GM19468 (cell line): Measurements from ENCODE around the gene ZNF83.
"Not testable (repeated sequence)": the region's sequence is repeated elsewhere in the genome, so short reads cannot be mapped to it uniquely, and the experiment has no call there.

Experiments used
- ATAC-seq: cut with Tn5 transposase; IDR thresholded peaks from one replicate; pipeline ENCODE4 v1.9.1; 2021; ENCODE audit warnings: mild to moderate bottlenecking, moderate library complexity, moderate number of reproducible peaks; ENCODE audit not compliant: unreplicated experiment; ENCODE audit errors: extremely low read depth

Gene ZNF83

DNA sequence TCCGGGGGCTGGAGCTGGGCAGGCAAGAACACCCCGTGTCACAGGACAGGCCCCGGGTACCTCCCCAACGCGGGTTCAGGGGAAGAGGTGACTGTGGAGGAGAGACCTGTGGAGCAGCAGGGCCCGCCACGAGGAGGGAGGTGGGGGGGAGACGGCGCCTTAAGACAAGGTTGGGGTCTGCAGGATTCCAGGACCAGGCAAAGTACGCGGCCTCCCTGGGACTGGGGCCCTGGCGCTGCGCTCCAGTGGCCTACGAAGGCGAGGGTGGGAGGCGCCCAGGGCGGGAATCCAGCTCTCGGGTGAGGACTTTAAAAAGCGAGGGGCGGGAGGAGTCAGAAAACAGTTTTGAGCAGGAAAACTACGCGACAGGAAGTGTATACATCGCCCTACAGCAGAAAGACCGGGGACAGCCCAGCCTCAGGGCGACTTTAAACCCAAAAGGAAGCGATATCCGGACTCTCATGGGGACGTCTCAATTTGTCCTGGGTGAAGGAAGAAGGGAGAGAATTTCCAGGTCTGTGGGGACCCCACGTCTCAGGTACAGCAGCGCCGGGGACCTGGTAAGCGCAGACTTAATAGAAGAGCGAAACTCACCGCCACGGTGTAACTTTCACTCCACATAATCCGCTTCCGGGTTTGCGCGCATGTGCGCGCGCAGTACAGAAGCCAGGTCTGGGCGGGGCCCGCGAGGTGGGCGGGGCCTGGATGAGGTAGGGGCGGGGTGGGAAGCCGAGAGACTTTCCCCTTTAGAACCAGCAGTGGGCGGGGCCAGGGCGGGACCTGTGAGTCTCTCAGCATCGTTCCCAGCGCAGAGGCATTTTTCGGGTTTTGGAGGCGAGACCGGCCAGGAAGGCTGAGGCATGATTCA lies at the start of gene ZNF83:
TSS of gene ZNF83 (minus strand) at position 638 of the 868 bp plus-strand sequence.
- ATAC-seq: peak; percentile 67

DNA sequence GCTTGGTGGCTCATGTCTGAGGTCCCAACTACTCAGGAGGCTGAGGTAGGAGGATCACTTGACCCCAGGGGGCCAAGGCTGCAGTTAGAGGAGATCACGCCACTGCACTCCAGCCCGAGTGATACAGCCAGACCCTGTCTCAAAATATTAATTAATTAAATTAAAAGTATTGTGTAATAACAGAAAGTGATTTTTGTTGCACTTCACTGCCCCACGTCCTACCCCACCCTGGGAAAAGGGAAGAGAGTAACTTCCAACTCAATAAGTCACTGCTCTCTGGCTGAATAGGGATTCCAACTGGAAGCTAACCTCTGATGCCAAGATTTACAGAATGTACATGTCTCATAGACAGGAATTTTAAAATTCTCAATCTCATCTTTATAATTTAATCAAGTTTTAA lies 49.5 kb upstream of the ZNF83 start:
- no peak for ATAC-seq

DNA sequence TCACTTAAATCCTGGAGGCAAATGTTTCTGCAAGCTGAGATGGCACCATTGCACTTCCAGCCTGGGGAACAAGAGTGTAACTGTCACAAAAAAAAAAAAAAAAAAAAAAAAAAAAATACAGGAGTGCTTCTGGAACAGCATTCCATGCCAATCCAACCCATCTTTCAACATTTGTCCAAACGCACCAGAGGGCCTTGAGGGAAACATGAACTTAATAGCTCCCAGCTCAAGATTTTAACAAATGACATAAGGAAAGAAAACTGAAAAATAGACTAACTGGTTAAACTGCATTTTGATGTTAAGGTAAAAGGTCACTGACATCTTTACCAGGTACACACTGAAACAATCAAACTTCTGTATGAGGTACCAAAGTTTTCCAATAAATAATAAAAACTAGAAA lies 47.7 kb upstream of the ZNF83 start:
- no peak for ATAC-seq

- ATAC-seq: not testable (repeated sequence)
Measured at GRCh38 chr19:52681216-52681615, 43.1 kb upstream of the ZNF83 start.

- ATAC-seq: no peak
Measured at GRCh38 chr19:52679598-52679997, 41.4 kb upstream of the ZNF83 start.

- not testable (repeated sequence) for ATAC-seq
Measured at GRCh38 chr19:52675239-52675638, 37.1 kb upstream of the ZNF83 start.

DNA sequence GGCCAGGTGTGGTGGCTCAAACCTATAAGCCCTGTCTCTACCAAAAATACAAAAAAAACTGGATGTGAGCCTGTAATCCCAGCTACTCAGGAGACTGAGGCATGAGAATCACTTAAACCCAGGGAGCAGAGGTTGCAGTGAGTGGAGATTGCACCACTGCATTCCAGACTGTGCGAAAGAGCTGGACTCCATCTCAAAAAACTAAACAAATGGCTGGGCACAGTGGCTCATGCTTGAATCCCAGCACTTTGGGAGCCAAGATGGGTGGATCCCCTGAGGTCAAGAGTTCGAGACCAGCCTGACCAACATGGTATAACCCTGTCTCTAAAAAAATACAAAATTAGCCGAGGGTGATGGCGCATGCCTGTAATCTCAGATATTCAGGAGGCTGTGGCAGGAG lies 34.9 kb upstream of the ZNF83 start:
- ATAC-seq: no peak

DNA sequence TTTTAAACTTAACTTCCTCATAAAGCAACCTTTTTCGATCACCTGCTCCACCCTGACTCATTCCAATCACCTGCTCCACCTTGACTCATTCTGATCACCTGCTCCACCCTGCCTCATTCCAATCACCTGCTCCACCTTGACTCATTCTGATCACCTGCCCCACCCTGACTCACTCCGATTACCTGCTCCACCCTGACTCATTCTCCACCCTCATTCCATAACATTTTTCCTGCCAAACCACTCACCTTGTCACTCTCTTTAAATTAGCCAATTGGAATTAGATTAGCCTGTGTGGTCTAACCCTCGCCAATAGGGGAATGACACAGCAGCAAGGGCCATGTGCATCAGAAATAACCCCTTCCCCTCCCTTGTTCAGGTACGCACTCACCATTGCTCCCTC lies 31.9 kb upstream of the ZNF83 start:
- ATAC-seq: no peak

GRCh38 chr19:52669586-52669985 lies 31.4 kb upstream of the ZNF83 start:
- ATAC-seq: no peak

- ATAC-seq: no peak
Measured at GRCh38 chr19:52667972-52668371, 29.8 kb upstream of the ZNF83 start.

DNA sequence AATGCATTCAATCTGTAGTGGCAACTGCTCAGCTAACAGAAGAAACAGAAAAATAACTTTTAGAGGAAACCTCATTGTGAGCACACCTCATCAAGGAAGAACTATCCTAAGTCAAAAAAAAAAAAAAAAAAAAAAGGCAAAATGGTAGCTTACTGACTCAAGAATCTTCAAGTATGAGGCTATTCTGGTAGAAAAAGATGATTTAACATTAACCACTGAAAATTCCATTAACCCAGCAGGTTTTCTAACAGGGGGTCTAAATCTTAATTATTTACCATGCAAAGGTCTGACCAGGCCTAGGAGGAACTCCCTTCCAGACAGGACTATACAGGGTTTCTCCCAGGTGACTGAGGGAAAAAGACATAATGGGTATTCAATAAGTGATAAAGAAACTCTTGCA lies 28.4 kb upstream of the ZNF83 start:
- ATAC-seq: no peak

GRCh38 chr19:52665529-52665928 lies 27.4 kb upstream of the ZNF83 start:
- no peak for ATAC-seq

GRCh38 chr19:52665027-52665426 lies 26.9 kb upstream of the ZNF83 start:
- no peak for ATAC-seq

DNA sequence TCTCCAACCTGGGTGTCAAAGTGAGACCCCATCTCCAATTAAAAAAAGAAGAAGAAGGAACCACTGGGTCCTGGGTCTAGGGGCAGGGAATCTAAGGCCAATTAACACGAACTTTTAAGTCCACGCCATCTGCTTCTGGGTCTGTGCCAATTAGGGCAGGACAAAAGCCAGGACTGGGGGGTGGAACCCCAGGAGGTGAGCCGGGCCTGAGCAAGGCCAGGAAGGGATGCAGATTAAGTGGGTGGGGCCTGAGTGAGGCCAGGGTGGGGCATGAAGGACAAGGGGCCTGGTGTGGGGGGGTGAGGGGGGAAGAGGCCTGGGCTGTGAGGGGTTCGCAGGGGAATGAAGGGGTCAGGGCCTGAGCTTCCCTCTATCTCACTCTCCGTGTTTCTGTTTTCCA lies 26.3 kb upstream of the ZNF83 start:
- no peak for ATAC-seq

DNA sequence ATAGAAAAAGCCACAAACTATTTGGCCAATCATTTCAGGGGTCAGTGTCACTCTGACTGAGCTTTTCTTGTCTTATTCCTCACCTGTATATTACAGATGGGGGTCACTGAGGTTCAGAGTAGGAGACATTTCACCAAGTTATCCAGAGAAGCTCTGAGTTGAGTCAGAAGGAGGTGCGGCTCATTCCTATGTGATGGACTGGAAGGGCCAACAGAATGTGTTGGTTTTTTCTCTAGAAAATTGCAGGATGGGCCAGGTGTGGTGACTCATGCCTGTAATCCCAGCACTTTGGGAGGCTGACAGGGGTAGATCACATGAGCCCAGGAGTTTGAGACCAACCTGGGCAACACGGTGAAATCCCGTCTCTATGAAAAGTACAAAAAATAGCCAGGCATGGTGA lies 24.5 kb upstream of the ZNF83 start:
- no peak for ATAC-seq

DNA sequence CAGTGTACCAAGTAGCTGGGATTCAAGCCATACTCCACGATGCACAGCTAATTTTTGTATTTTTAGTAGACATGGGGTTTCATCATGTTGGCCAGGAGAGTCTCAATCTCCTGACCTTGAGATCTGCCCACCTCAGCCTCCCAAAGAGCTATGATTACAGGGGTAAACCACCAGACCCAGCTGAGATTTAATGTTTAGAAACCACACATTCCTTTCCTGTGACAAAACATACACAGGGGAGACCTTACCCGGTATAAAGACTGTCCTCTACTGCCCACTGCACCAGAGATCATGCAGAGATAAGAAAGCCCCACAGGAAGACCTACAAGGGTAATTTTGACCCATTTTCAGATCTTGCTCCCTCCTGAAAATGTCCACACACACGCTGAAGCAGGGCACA lies 22.8 kb upstream of the ZNF83 start:
- no peak for ATAC-seq

GRCh38 chr19:52659013-52659412 lies 20.9 kb upstream of the ZNF83 start:
- ATAC-seq: no peak

GRCh38 chr19:52658595-52658994 lies 20.4 kb upstream of the ZNF83 start:
- ATAC-seq: no peak

DNA sequence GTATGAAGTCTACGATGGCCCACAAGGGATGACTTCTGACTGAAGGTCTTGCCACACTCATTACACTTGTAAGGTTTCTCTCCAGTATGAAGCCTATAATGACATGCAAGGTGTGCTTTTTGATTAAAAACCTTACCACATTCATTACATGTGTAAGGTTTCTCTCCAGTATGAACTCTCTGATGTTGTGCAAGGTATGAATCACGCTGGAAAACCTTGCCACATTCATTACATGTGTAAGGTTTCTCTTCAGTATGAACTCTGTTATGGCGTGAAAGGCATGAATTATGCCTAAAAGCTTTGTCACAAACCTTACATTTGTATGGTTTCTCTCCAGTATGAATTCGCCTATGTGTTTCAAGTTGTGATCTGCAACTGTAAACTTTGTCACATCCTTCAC lies 15.0 kb upstream of the ZNF83 start:
- ATAC-seq: no peak

DNA sequence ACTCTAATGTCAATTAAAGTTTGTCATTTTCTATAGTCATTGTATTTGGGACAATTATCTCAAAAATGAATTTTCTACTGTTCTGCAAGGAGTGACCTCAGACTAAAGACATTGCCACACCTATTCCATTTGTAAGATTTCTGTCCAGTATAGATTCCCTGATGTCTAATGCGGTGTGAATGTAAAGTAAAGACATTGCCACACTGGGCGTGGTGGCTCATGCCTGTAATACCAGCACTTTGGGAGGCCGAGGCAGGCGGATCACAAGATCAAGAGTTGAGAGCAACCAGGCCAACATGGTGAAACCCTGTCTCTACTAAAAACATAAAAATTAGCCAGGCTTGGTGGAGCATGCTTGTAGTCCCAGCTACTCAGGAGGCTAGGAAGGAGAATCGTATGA lies 13.8 kb upstream of the ZNF83 start:
- ATAC-seq: no peak

- no peak for ATAC-seq
Measured at GRCh38 chr19:52648336-52649016, 10.3 kb upstream of the ZNF83 start.
